H1 (cell line): Measurements from ENCODE around the gene FOXN1. TPM values are rescaled to one million over a fixed set of nuclear protein-coding genes. Genes with fewer than 3 reads are reported as not detected.

Experiments used
- CTCF ChIA-PET: fragments of 300-600 bp; sonication (Branson Sonifier 250); formaldehyde crosslinking; loops from one replicate; lab custom pipeline; 2021; ENCODE audit not compliant: partially characterized antibody; lab: Charles Lee
- POLR2A ChIA-PET: fragments of 300-600 bp; sonication (Branson Sonifier 250); formaldehyde crosslinking; loops from one replicate; lab custom pipeline; 2021; ENCODE audit warnings: inconsistent platforms; ENCODE audit not compliant: partially characterized antibody; lab: Charles Lee
- DNase-seq, 2 experiments: peaks; one replicate each; pipeline versions ENCODE4 v3.0.0 to v3.0.0-alpha.2; 2010 to 2022; ENCODE audit warnings: low spot score in 2 of 2, low read depth in 1 of 2, mixed read lengths in 1 of 2
- FAIRE-seq: peaks from 2 replicates; lab custom pipeline; 2011; peaks lifted over from hg19 to GRCh38; lab: Jason Lieb, UNC
- H2AFZ ChIP-seq: 2 replicates; pipeline ENCODE4 v1.8.1; 2012; ENCODE audit warnings: low read length, inconsistent platforms
- H2AK5ac ChIP-seq: 2 replicates; pipeline ENCODE4 v1.6.1; 2013; ENCODE audit warnings: low read depth, low read length
- H2BK120ac ChIP-seq: replicated peaks from 2 replicates; pipeline ENCODE3; 2013; ENCODE audit warnings: low read depth, low read length, inconsistent platforms
- H2BK12ac ChIP-seq: 2 replicates; pipeline ENCODE4 v1.6.1; 2013; ENCODE audit warnings: low read depth, low read length
- H2BK15ac ChIP-seq: 2 replicates; pipeline ENCODE4 v1.6.1; 2013; ENCODE audit warnings: low read length
- H2BK20ac ChIP-seq: 2 replicates; pipeline ENCODE4 v1.6.1; 2013; ENCODE audit warnings: low read length
- H2BK5ac ChIP-seq: 2 replicates; pipeline ENCODE4 v1.6.1; 2013; ENCODE audit warnings: low read depth, low read length
- H3K14ac ChIP-seq: 2 replicates; pipeline ENCODE4 v1.6.1; 2013; ENCODE audit warnings: inconsistent platforms; ENCODE audit not compliant: insufficient read length
- H3K18ac ChIP-seq: 2 replicates; pipeline ENCODE4 v1.6.1; 2013; ENCODE audit warnings: low read length; ENCODE audit errors: extremely low read depth
- H3K23ac ChIP-seq: 2 replicates; pipeline ENCODE4 v1.6.1; 2013; ENCODE audit warnings: inconsistent platforms; ENCODE audit not compliant: insufficient read length
- H3K23me2 ChIP-seq: 2 replicates; pipeline ENCODE4 v1.6.1; 2013; ENCODE audit warnings: low read depth, low read length
- H3K27ac ChIP-seq: 2 replicates; pipeline ENCODE4 v1.6.1; 2011; ENCODE audit warnings: low read depth, low read length, inconsistent platforms
- H3K27me3 ChIP-seq, 4 experiments: replicated peaks in 1 of 4; 1 replicate in 1 of 4; 2 replicates in 3 of 4; pipeline versions ENCODE4 v1.6.1 to v1.8.1; 2011 to 2013; ENCODE audit warnings: low read length in 3 of 4, mild to moderate bottlenecking in 3 of 4, inconsistent platforms in 2 of 4, mixed read lengths in 2 of 4, moderate library complexity in 1 of 4; ENCODE audit not compliant: control insufficient read depth in 3 of 4, insufficient read depth in 3 of 4; ENCODE audit errors: extremely low read depth in 1 of 4
- H3K36me3 ChIP-seq, 4 experiments: 2 replicates each; pipeline versions ENCODE4 v1.6.1 to v1.8.1; 2011 to 2013; ENCODE audit warnings: mild to moderate bottlenecking in 4 of 4, low read length in 3 of 4, moderate library complexity in 2 of 4, control low read depth in 1 of 4, inconsistent platforms in 1 of 4; ENCODE audit not compliant: insufficient read depth in 4 of 4, control insufficient read depth in 2 of 4
- H3K4ac ChIP-seq: replicated peaks from 2 replicates; pipeline ENCODE3; 2013; ENCODE audit warnings: low read length, low read depth, mixed read lengths, inconsistent platforms; ENCODE audit not compliant: insufficient read length
- H3K4me1 ChIP-seq, 4 experiments: replicated peaks in 1 of 4; 1 replicate in 1 of 4; 2 replicates in 3 of 4; pipeline versions ENCODE4 v1.6.1 to v1.8.1; 2011 to 2013; ENCODE audit warnings: low read length in 3 of 4, inconsistent platforms in 2 of 4, mixed read lengths in 1 of 4; ENCODE audit not compliant: insufficient read depth in 4 of 4, control insufficient read depth in 3 of 4
- H3K4me2 ChIP-seq, 2 experiments: 2 replicates each; pipeline versions ENCODE4 v1.6.1 to v1.8.1; 2011 to 2013; ENCODE audit warnings: low read depth in 2 of 2, low read length in 2 of 2, control low read depth in 1 of 2, inconsistent platforms in 1 of 2, mild to moderate bottlenecking in 1 of 2; ENCODE audit not compliant: insufficient read depth in 1 of 2
- H3K4me3 ChIP-seq, 4 experiments: fragments of 200-600, 300-600 bp in 1 of 4; sonication (generic), shearing (Covaris generic), sonication (Bioruptor Twin) in 1 of 4; 2 replicates each; pipeline versions ENCODE4 v1.5.1 to v1.8.1; 2011 to 2016; ENCODE audit warnings: low read length in 4 of 4, low read depth in 3 of 4, control low read depth in 2 of 4, inconsistent platforms in 2 of 4, mild to moderate bottlenecking in 2 of 4, mixed read lengths in 1 of 4, moderate library complexity in 1 of 4; ENCODE audit not compliant: insufficient read depth in 2 of 4; ENCODE audit errors: extremely low read depth in 1 of 4
- H3K56ac ChIP-seq: replicated peaks from 2 replicates; pipeline ENCODE3; 2013; ENCODE audit warnings: low read depth, mild to moderate bottlenecking, mixed read lengths, low read length, inconsistent platforms; ENCODE audit not compliant: insufficient read length
- H3K79me1 ChIP-seq: 2 replicates; pipeline ENCODE4 v1.6.1; 2013; ENCODE audit warnings: low read depth, low read length, control low read depth
- H3K79me2 ChIP-seq, 2 experiments: 2 replicates each; pipeline versions ENCODE4 v1.6.1 to v1.8.1; 2012 to 2013; ENCODE audit warnings: low read length in 2 of 2, mild to moderate bottlenecking in 2 of 2, inconsistent platforms in 1 of 2; ENCODE audit not compliant: insufficient read depth in 2 of 2, control insufficient read depth in 1 of 2
- H3K9ac ChIP-seq, 4 experiments: replicated peaks in 1 of 4; 1 replicate in 1 of 4; 2 replicates in 3 of 4; pipeline versions ENCODE4 v1.6.1 to v1.8.1; 2011 to 2013; ENCODE audit warnings: low read depth in 3 of 4, low read length in 3 of 4, control low read depth in 2 of 4, mild to moderate bottlenecking in 2 of 4, moderate library complexity in 2 of 4, inconsistent platforms in 1 of 4; ENCODE audit errors: extremely low read depth in 1 of 4
- H3K9me3 ChIP-seq, 2 experiments: 2 replicates each; pipeline versions ENCODE4 v1.6.1 to v1.8.1; 2012 to 2013; ENCODE audit warnings: mild to moderate bottlenecking in 2 of 2, moderate library complexity in 2 of 2, control low read depth in 1 of 2, inconsistent platforms in 1 of 2, low read depth in 1 of 2, low read length in 1 of 2, mixed read lengths in 1 of 2; ENCODE audit not compliant: insufficient read depth in 2 of 2
- H4K20me1 ChIP-seq, 2 experiments: replicated peaks in 1 of 2; 2 replicates each; pipeline versions ENCODE3 to v1.8.1; 2011 to 2013; ENCODE audit warnings: inconsistent platforms in 2 of 2, low read length in 2 of 2, mild to moderate bottlenecking in 1 of 2; ENCODE audit not compliant: insufficient read depth in 2 of 2, control insufficient read depth in 1 of 2
- H4K5ac ChIP-seq: 2 replicates; pipeline ENCODE4 v1.6.1; 2013; ENCODE audit warnings: low read length, low read depth, mixed read lengths, inconsistent platforms; ENCODE audit not compliant: insufficient read length
- H4K8ac ChIP-seq: 2 replicates; pipeline ENCODE4 v1.8.0; 2013; ENCODE audit warnings: mild to moderate bottlenecking, moderate library complexity, low read length, inconsistent platforms; ENCODE audit not compliant: insufficient read depth; ENCODE audit errors: extremely low read depth
- H4K91ac ChIP-seq: replicated peaks from 2 replicates; pipeline ENCODE3; 2013; ENCODE audit warnings: low read length, mixed read lengths, inconsistent platforms; ENCODE audit not compliant: insufficient read length
- WGBS, 2 experiments: shearing (Covaris generic) in 1 of 2; methylation state at CpG; one replicate each; pipeline versions ENCODE4 v1.1.6 to v1.1.7; 2013 to 2015; ENCODE audit warnings: low lambda C conversion rate in 2 of 2, mixed read lengths in 2 of 2, inconsistent platforms in 1 of 2, low coverage in 1 of 2, missing lambda C conversion rate in 1 of 2; ENCODE audit not compliant: insufficient replicate concordance in 2 of 2, insufficient coverage in 1 of 2, insufficient read length in 1 of 2; ENCODE audit errors: extremely low coverage in 1 of 2, missing lambda C conversion rate in 1 of 2; 5-methylcytosine and 5-hydroxymethylcytosine counted together
- polyA plus RNA-seq, 7 experiments: library from polyadenylated mRNA; depleted of rRNA in 3 of 7; stranded (reverse) in 5 of 7; unstranded in 2 of 7; fragments of >200 nt in 5 of 7; fragments of 200-250 nt in 2 of 7; gene quantifications; 1 replicate in 5 of 7; 2 replicates in 1 of 7; 4 replicates in 1 of 7; pipeline versions ENCODE4 v1.2.1 to v1.2.3, GENCODE V29; 2011 to 2013; ENCODE audit warnings: missing spikeins in 2 of 7, mixed read lengths in 2 of 7
- total RNA-seq: library from RNA; stranded (reverse); fragmentation: NEBNext Ultra II Directional; extraction: Animal tissue kit (Norgen Biotek cat#: 25700); gene quantifications from 2 replicates; pipeline ENCODE4 v1.2.1, GENCODE V29; 2021

FOXN1 gene
- total and polyA plus RNA-seq, 2 of the 8 experiments (the other 6 are each of a cell fraction or from before 2014, with no cell fraction given) = not detected

DNA sequence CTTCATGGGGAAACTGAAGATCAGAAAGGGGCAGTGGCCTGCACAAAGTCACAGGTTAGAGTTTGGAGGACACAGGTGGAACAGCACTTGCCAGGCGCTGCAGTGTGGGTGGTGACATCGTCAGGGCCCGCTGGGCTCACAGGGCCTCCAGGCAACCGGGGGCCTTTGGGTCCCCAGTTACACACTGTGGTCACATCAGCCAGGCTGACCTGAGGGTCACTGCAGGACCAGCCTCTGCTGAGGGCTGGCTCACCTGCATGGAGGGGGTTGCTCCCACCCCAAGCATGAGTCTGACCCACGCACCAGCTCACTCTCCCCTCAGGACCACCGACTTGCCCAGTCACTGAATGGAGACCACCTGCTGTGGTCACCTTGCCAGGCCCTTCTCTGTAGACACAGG is 17.0 kb downstream of the FOXN1 start:
- H3K4me3 ChIP-seq = no peak overlapping the region
- ChIA-PET POLR2A (interaction anchor here (0.6 to 1.5 kb wide), 2 partner anchors 20 to 73 kb away, joined by 3 to 5 read pairs; no protein-coding TSS in a partner anchor), CTCF (interaction anchor here (4.9 to 5.0 kb wide), 2 partner anchors 17 to 26 kb away, joined by 27 to 35 read pairs; no protein-coding TSS in a partner anchor)
- H3K36me3 ChIP-seq = no peaks in the 10 kb centered on the region
- no peak overlapping the region for H4K91ac ChIP-seq
- H3K14ac ChIP-seq = no peak overlapping the region
- H3K56ac ChIP-seq = no peak overlapping the region
- no peak overlapping the region for H2BK20ac ChIP-seq
- no peak overlapping the region for H2BK5ac ChIP-seq
- no peak overlapping the region for H3K27ac ChIP-seq
- DNase-seq (no peak), FAIRE-seq (no peak)
- H4K8ac ChIP-seq = 0 out of 2 replicates have a peak overlapping the region, but pooled peaks have one; percentile 51
- H3K79me2 ChIP-seq = no peaks in the 10 kb centered on the region
- 100% methylated on average over 6 of the region's 6 CpGs; no CpG with 5 or more reads in 1 of the 2 experiments for WGBS, 2 experiments
- no peak overlapping the region for H3K18ac ChIP-seq
- H3K79me1 ChIP-seq = no peaks in the 10 kb centered on the region
- H3K4me2 ChIP-seq = no peak overlapping the region
- H3K23me2 ChIP-seq = no peaks in the 10 kb centered on the region
- no peaks in the 10 kb centered on the region for H3K27me3 ChIP-seq
- H3K23ac ChIP-seq = no peak overlapping the region
- no peak overlapping the region for H2AK5ac ChIP-seq
- no peak overlapping the region for H4K5ac ChIP-seq
- H3K9ac ChIP-seq = no peak overlapping the region
- no peaks in the 10 kb centered on the region for H3K9me3 ChIP-seq
- H3K4ac ChIP-seq = no peak overlapping the region
- no peak overlapping the region for H2AFZ ChIP-seq
- H3K4me1 ChIP-seq = peaks cover 0 to 15% (median 4%) of the 10 kb centered on the region in 4 experiments; a peak in 3 of 7 replicates
- H2BK12ac ChIP-seq = no peak overlapping the region
- no peaks in the 10 kb centered on the region for H4K20me1 ChIP-seq
- H2BK15ac ChIP-seq = no peak overlapping the region
- no peak overlapping the region for H2BK120ac ChIP-seq
